HEK293 (cell line): ENCODE results near the gene BLOC1S5.

Experiments used
- CTCF ChIA-PET: fragments of 350-600 bp; formaldehyde crosslinking; extraction: SDS; loops from one replicate; lab custom pipeline; 2021; ENCODE audit warnings: antibody characterized with exemption; lab: Yijun Ruan, JAX
- POLR2A ChIA-PET: fragments of 300-600 bp; formaldehyde crosslinking; extraction: SDS; loops from one replicate; lab custom pipeline; 2020; ENCODE audit warnings: antibody characterized with exemption, inconsistent platforms; lab: Yijun Ruan, JAX
- H3K27ac ChIP-seq: fragments of 200-500 bp; sonication (Bioruptor generic); 2 replicates; pipeline ENCODE4 v1.5.1; 2014; ENCODE audit warnings: low read depth, low read length, control low read depth, inconsistent platforms; ENCODE audit errors: extremely low read depth
- H3K36me3 ChIP-seq, 2 experiments: fragments of 200-500 bp in 1 of 2; sonication (Bioruptor generic) in 1 of 2; 1 replicate in 1 of 2; 2 replicates in 1 of 2; pipeline ENCODE4 v1.5.1; 2014 to 2017; ENCODE audit warnings: inconsistent platforms in 2 of 2, low read length in 2 of 2; ENCODE audit not compliant: control insufficient read depth in 2 of 2, insufficient read depth in 1 of 2
- H3K4me1 ChIP-seq: fragments of 200-500 bp; sonication (Bioruptor generic); 2 replicates; pipeline ENCODE4 v1.5.1; 2014; ENCODE audit warnings: mild to moderate bottlenecking, low read length, inconsistent platforms; ENCODE audit not compliant: control insufficient read depth, insufficient read depth
- H3K4me3 ChIP-seq: 2 replicates; pipeline ENCODE4 v1.5.1; 2011; ENCODE audit warnings: low read depth, mild to moderate bottlenecking, control low read depth, low read length, moderate library complexity
- H3K9me3 ChIP-seq: fragments of 200-500 bp; sonication (Bioruptor generic); 2 replicates; pipeline ENCODE4 v1.5.1; 2014; ENCODE audit warnings: low read depth, low read length, inconsistent platforms; ENCODE audit not compliant: control insufficient read depth, insufficient read depth
- OSR2 ChIP-seq: fragments of 450-650 bp; formaldehyde crosslinking; IDR thresholded peaks from 2 replicates; pipeline ENCODE4 v1.5.1; 2016; ENCODE audit warnings: missing biosample characterization, missing genetic modification characterization
- SCRT2 ChIP-seq: fragments of 450-650 bp; formaldehyde crosslinking; IDR thresholded peaks from 2 replicates; pipeline ENCODE4 v1.5.1; 2016; ENCODE audit warnings: missing biosample characterization, missing genetic modification characterization
- SP3 ChIP-seq: fragments of 450-650 bp; formaldehyde crosslinking; IDR thresholded peaks from 2 replicates; pipeline ENCODE4 v1.5.1; 2016; ENCODE audit warnings: missing biosample characterization, missing genetic modification characterization
- ZBTB7A ChIP-seq: fragments of 450-650 bp; formaldehyde crosslinking; IDR thresholded peaks from 2 replicates; pipeline ENCODE4 v1.5.1; 2016; ENCODE audit warnings: low read depth, missing biosample characterization, missing genetic modification characterization
- ZNF221 ChIP-seq: fragments of 450-650 bp; formaldehyde crosslinking; IDR thresholded peaks from 2 replicates; pipeline ENCODE4 v1.5.1; 2017; ENCODE audit warnings: missing biosample characterization, missing genetic modification characterization, borderline replicate concordance
- ZNF23 ChIP-seq: fragments of 450-650 bp; formaldehyde crosslinking; IDR thresholded peaks from 2 replicates; pipeline ENCODE4 v1.5.1; 2016; ENCODE audit warnings: missing biosample characterization, missing genetic modification characterization, borderline replicate concordance
- ZNF426 ChIP-seq: fragments of 450-650 bp; formaldehyde crosslinking; IDR thresholded peaks from 2 replicates; pipeline ENCODE4 v1.5.1; 2017; ENCODE audit warnings: missing biosample characterization, missing genetic modification characterization, mild to moderate bottlenecking, inconsistent platforms, moderate library complexity
- ZNF76 ChIP-seq: fragments of 450-650 bp; formaldehyde crosslinking; IDR thresholded peaks from 2 replicates; pipeline ENCODE4; 2016; ENCODE audit warnings: low read depth, missing biosample characterization, missing genetic modification characterization, borderline replicate concordance
- ZNF792 ChIP-seq: fragments of 450-650 bp; formaldehyde crosslinking; IDR thresholded peaks from 2 replicates; pipeline ENCODE4 v1.5.1; 2016; ENCODE audit warnings: missing biosample characterization, missing genetic modification characterization
- TF ChIP-seq, protein P1 (sequence below): fragments of 450-650 bp; formaldehyde crosslinking; conservative IDR thresholded peaks from 2 replicates; pipeline ENCODE4 v1.5.1; 2016; ENCODE audit warnings: low read depth, missing biosample characterization, missing genetic modification characterization
- TF ChIP-seq, protein P2 (sequence below): fragments of 450-650 bp; formaldehyde crosslinking; IDR thresholded peaks from 2 replicates; pipeline ENCODE4 v1.5.1; 2016; ENCODE audit warnings: missing biosample characterization, missing genetic modification characterization
- TF ChIP-seq, protein P3 (sequence below): fragments of 450-650 bp; formaldehyde crosslinking; IDR thresholded peaks from 2 replicates; pipeline ENCODE4 v1.5.1; 2016; ENCODE audit warnings: missing biosample characterization, missing genetic modification characterization
- TF ChIP-seq, protein P4 (sequence below): fragments of 450-650 bp; formaldehyde crosslinking; IDR thresholded peaks from 2 replicates; pipeline ENCODE4 v1.5.1; 2016; ENCODE audit warnings: missing biosample characterization, missing genetic modification characterization
- TF ChIP-seq, protein P5 (sequence below): fragments of 450-650 bp; formaldehyde crosslinking; IDR thresholded peaks from 2 replicates; pipeline ENCODE4 v1.5.1; 2016; ENCODE audit warnings: missing biosample characterization, missing genetic modification characterization, low read depth
- TF ChIP-seq, protein P6 (sequence below): fragments of 450-650 bp; formaldehyde crosslinking; IDR thresholded peaks from 2 replicates; pipeline ENCODE4 v1.5.1; 2016; ENCODE audit warnings: missing biosample characterization, missing genetic modification characterization
- TF ChIP-seq, protein P7 (sequence below): fragments of 450-650 bp; formaldehyde crosslinking; IDR thresholded peaks from 2 replicates; pipeline ENCODE4 v1.5.1; 2016; ENCODE audit warnings: missing biosample characterization, missing genetic modification characterization
- TF ChIP-seq, protein P8 (sequence below): fragments of 450-650 bp; formaldehyde crosslinking; IDR thresholded peaks from 2 replicates; pipeline ENCODE4 v1.5.1; 2017; ENCODE audit warnings: missing biosample characterization, mild to moderate bottlenecking, missing genetic modification characterization, moderate library complexity

The BLOC1S5 gene

DNA sequence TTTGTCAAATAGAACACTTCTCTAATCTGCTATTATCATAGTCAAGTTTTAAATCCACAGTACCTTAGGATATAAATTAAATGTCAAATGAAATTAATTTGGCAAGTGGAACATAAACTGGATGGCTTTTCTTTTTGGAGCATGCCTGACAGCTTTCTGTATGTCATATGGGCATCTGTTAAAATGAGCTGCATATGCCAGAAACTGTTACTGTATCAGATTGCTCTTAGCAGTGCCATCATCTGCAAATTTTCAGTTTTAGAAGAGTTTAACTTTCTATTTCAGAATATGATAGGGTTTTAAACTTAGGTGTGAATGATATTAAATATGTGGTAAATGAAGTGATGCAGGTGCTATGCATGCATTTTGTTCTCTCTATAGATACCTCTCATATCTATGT lies 41.6 kb upstream of the BLOC1S5 start (continued):
- TF ChIP-seq ZNF792 (no peak), ZBTB7A (tag by site-specific recombination) (no peak), ZNF23 (tag by site-specific recombination) (no peak), SCRT2 (tag by site-specific recombination) (no peak), ZNF221 (tag by site-specific recombination) (no peak)
- TF ChIP-seq, protein P1, sequence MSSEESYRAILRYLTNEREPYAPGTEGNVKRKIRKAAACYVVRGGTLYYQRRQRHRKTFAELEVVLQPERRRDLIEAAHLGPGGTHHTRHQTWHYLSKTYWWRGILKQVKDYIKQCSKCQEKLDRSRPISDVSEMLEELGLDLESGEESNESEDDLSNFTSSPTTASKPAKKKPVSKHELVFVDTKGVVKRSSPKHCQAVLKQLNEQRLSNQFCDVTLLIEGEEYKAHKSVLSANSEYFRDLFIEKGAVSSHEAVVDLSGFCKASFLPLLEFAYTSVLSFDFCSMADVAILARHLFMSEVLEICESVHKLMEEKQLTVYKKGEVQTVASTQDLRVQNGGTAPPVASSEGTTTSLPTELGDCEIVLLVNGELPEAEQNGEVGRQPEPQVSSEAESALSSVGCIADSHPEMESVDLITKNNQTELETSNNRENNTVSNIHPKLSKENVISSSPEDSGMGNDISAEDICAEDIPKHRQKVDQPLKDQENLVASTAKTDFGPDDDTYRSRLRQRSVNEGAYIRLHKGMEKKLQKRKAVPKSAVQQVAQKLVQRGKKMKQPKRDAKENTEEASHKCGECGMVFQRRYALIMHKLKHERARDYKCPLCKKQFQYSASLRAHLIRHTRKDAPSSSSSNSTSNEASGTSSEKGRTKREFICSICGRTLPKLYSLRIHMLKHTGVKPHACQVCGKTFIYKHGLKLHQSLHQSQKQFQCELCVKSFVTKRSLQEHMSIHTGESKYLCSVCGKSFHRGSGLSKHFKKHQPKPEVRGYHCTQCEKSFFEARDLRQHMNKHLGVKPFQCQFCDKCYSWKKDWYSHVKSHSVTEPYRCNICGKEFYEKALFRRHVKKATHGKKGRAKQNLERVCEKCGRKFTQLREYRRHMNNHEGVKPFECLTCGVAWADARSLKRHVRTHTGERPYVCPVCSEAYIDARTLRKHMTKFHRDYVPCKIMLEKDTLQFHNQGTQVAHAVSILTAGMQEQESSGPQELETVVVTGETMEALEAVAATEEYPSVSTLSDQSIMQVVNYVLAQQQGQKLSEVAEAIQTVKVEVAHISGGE (tag by site-specific recombination) = no peak
- TF ChIP-seq, protein P2, sequence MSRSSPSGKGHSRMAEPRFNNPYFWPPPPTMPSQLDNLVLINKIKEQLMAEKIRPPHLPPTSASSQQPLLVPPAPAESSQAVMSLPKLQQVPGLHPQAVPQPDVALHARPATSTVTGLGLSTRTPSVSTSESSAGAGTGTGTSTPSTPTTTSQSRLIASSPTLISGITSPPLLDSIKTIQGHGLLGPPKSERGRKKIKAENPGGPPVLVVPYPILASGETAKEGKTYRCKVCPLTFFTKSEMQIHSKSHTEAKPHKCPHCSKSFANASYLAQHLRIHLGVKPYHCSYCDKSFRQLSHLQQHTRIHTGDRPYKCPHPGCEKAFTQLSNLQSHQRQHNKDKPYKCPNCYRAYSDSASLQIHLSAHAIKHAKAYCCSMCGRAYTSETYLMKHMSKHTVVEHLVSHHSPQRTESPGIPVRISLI (tag by site-specific recombination) = no peak
- TF ChIP-seq, protein P3, sequence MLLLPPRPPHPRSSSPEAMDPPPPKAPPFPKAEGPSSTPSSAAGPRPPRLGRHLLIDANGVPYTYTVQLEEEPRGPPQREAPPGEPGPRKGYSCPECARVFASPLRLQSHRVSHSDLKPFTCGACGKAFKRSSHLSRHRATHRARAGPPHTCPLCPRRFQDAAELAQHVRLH (tag by site-specific recombination) = no peak

DNA sequence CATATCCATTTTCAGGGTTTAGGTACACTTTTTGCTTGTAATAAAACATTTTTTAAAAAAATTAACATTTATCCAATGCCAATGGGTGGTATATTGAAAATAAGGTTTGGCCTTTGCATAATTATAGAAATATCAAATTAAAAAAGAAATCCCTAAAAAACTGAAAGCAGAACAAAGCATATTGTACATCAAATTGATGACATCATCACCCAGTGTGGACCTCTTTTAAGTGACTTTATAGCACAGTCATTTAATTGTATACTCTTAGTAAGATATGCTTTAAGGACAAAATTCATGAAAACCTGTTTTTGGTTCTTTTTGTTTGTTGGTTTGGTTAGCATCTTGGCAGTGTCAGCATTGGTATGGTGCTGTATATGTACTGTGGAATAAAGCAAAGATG lies 39.5 kb upstream of the BLOC1S5 start:
- H3K4me1 ChIP-seq = peaks cover 3% of the 10 kb centered on the region; the same call in 1 of the 2 replicates
- H3K27ac ChIP-seq = no peak overlapping the region
- H3K9me3 ChIP-seq = no peaks in the 10 kb centered on the region
- no peak overlapping the region for H3K4me3 ChIP-seq
- ChIA-PET CTCF (no interaction called here), POLR2A (no interaction called here)
- TF ChIP-seq ZNF426 (tag by site-specific recombination) = no peak
- TF ChIP-seq, protein P4, sequence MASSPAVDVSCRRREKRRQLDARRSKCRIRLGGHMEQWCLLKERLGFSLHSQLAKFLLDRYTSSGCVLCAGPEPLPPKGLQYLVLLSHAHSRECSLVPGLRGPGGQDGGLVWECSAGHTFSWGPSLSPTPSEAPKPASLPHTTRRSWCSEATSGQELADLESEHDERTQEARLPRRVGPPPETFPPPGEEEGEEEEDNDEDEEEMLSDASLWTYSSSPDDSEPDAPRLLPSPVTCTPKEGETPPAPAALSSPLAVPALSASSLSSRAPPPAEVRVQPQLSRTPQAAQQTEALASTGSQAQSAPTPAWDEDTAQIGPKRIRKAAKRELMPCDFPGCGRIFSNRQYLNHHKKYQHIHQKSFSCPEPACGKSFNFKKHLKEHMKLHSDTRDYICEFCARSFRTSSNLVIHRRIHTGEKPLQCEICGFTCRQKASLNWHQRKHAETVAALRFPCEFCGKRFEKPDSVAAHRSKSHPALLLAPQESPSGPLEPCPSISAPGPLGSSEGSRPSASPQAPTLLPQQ (tag by site-specific recombination) = peak; percentile 56
- TF ChIP-seq, protein P5, sequence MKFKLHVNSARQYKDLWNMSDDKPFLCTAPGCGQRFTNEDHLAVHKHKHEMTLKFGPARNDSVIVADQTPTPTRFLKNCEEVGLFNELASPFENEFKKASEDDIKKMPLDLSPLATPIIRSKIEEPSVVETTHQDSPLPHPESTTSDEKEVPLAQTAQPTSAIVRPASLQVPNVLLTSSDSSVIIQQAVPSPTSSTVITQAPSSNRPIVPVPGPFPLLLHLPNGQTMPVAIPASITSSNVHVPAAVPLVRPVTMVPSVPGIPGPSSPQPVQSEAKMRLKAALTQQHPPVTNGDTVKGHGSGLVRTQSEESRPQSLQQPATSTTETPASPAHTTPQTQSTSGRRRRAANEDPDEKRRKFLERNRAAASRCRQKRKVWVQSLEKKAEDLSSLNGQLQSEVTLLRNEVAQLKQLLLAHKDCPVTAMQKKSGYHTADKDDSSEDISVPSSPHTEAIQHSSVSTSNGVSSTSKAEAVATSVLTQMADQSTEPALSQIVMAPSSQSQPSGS (tag by site-specific recombination) = peak; percentile 83
- peaks cover 4 to 16% of the 10 kb centered on the region in 2 experiments; a peak in 2 of 3 replicates for H3K36me3 ChIP-seq

DNA sequence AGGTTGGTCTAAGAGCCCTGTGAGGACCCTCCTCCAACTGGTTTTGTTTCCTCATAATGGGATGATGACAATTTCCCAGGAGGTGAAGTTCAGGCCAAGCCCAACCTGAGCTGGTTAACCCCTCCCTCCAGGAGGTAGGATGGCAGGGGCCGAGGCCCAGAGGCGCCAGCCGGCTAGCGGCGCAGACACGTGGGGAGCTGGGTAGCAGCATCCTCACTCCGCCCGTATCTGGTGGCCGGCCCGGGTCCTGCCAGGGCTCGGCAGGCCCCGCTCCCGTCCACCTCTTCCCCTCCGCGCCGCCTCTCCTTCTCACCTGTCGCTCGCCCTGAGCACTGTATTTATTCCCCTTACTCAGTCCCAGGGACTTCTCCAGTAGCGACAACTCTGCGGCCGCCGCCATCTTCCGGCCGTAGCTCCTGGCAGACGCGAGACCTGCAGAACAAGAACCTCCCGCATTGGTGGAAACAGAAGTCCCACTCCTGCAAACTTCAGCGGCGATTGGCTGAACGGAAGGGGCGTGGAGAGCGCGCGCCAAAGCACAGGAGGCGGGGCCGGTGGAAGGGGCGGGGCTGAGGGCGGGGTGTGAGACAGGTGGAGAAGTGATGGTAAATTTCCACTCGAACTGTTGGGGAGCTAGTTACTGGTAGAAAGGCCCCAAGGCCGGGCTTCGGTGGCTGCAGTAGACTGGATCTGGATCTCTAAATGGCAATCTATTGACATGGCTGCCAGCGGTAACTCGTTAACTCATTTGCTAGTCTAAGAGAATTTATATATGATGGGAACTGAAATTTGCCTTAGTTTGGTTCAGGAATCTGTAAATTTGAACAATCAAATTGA lies 38.2 kb upstream of the BLOC1S5 start, which contains the start of gene EEF1E1:
Gene EEF1E1 (minus strand): TSS at position 427 of the 837 bp plus-strand sequence. CDS start 27 bp downstream, at position 400.
- CTCF ChIA-PET = interaction anchor here (0.5 to 1.5 kb wide), 5 partner anchors 18 to 775 kb away, joined by 3 to 5 read pairs (median 4); partner anchors contain the start of gene BMP6
- H3K36me3 ChIP-seq = peaks cover 8 to 22% of the 10 kb centered on the region in 2 experiments
- POLR2A ChIA-PET = interaction anchor here (0.6 to 1.8 kb wide), 30 partner anchors 10 to 839 kb away, joined by 3 to 37 read pairs (median 4); partner anchors contain the start of genes BLOC1S5, BMP6 and SNRNP48
- peak; percentile 97 for TF ChIP-seq SP3 (tag by site-specific recombination)
- peak; percentile 83; the same call in 1 of the 2 replicates for TF ChIP-seq ZNF76 (tag by site-specific recombination)
- TF ChIP-seq, protein P6, sequence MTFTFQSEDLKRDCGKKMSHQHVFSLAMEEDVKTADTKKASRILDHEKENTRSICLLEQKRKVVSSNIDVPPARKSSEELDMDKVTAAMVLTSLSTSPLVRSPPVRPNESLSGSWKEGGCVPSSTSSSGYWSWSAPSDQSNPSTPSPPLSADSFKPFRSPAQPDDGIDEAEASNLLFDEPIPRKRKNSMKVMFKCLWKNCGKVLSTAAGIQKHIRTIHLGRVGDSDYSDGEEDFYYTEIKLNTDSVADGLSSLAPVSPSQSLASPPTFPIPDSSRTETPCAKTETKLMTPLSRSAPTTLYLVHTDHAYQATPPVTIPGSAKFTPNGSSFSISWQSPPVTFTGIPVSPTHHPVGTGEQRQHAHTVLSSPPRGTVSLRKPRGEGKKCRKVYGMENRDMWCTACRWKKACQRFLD (tag by site-specific recombination) = peak; percentile 94
- TF ChIP-seq OSR2 (tag by site-specific recombination) = peak; percentile 53; the same call in 1 of the 2 replicates
- TF ChIP-seq, protein P7, sequence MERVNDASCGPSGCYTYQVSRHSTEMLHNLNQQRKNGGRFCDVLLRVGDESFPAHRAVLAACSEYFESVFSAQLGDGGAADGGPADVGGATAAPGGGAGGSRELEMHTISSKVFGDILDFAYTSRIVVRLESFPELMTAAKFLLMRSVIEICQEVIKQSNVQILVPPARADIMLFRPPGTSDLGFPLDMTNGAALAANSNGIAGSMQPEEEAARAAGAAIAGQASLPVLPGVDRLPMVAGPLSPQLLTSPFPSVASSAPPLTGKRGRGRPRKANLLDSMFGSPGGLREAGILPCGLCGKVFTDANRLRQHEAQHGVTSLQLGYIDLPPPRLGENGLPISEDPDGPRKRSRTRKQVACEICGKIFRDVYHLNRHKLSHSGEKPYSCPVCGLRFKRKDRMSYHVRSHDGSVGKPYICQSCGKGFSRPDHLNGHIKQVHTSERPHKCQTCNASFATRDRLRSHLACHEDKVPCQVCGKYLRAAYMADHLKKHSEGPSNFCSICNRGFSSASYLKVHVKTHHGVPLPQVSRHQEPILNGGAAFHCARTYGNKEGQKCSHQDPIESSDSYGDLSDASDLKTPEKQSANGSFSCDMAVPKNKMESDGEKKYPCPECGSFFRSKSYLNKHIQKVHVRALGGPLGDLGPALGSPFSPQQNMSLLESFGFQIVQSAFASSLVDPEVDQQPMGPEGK = peak; percentile 15; the same call in 1 of the 2 replicates
- TF ChIP-seq, protein P8, sequence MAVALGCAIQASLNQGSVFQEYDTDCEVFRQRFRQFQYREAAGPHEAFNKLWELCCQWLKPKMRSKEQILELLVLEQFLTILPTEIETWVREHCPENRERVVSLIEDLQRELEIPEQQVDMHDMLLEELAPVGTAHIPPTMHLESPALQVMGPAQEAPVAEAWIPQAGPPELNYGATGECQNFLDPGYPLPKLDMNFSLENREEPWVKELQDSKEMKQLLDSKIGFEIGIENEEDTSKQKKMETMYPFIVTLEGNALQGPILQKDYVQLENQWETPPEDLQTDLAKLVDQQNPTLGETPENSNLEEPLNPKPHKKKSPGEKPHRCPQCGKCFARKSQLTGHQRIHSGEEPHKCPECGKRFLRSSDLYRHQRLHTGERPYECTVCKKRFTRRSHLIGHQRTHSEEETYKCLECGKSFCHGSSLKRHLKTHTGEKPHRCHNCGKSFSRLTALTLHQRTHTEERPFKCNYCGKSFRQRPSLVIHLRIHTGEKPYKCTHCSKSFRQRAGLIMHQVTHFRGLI (tag by site-specific recombination) = peak; percentile 98

More for the DNA sequence above, 38.2 kb upstream of the BLOC1S5 start, which contains the start of gene EEF1E1:
- Histone ChIP-seq H3K9me3 (no peaks in the 10 kb centered on the region), H3K27ac (peak within 1 kb of the TSS; percentile 77), H3K4me1 (peaks cover 3% of the 10 kb centered on the region; the same call in 1 of the 2 replicates), H3K4me3 (peak within 1 kb of the TSS; percentile 71)
